Subcutaneous adipose tissue (tissue), 4 donors: ENCODE measurements around the gene PTGFR. TPM values are rescaled to one million over a fixed set of nuclear protein-coding genes. Genes with fewer than 3 reads are reported as not detected.

Experiments
- total RNA-seq, 4 donors: library from RNA; depleted of rRNA; stranded (reverse); fragments of >200 nt; gene quantifications; one replicate each; pipeline ENCODE4 v1.1.0, GENCODE V29; 2016
- TF ChIP-seq, protein P1 (sequence below): fragments of 450-650 bp; IDR thresholded peaks from one replicate; pipeline ENCODE4 v1.5.1; 2016; ENCODE audit warnings: low read depth, mild to moderate bottlenecking, control low read depth, antibody characterized with exemption, moderate library complexity

The PTGFR gene
- total RNA-seq, 4 donors from 2014 or later = 7.5 to 21.9 (median 15.1) TPM

DNA sequence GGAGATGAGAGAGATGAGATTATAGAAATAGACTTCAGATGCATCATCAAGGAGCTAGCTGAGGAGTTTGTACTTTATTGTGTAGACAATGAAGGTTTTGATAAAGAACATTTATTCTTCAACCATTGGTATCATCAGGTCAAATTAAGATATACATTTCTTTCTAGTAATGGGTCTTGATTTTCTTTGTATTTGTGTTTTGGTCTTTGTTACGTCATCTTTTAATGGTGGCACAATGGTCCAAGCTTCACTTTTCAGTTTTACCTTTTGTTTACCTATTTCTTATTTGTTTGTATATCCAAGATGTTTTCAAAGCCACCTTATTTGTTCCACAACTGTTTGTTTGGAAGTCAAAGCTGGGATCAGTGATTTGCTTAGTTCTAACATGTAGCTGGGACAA is 44.5 kb downstream of the PTGFR start:
- TF ChIP-seq, protein P1, sequence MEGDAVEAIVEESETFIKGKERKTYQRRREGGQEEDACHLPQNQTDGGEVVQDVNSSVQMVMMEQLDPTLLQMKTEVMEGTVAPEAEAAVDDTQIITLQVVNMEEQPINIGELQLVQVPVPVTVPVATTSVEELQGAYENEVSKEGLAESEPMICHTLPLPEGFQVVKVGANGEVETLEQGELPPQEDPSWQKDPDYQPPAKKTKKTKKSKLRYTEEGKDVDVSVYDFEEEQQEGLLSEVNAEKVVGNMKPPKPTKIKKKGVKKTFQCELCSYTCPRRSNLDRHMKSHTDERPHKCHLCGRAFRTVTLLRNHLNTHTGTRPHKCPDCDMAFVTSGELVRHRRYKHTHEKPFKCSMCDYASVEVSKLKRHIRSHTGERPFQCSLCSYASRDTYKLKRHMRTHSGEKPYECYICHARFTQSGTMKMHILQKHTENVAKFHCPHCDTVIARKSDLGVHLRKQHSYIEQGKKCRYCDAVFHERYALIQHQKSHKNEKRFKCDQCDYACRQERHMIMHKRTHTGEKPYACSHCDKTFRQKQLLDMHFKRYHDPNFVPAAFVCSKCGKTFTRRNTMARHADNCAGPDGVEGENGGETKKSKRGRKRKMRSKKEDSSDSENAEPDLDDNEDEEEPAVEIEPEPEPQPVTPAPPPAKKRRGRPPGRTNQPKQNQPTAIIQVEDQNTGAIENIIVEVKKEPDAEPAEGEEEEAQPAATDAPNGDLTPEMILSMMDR = no peak

DNA sequence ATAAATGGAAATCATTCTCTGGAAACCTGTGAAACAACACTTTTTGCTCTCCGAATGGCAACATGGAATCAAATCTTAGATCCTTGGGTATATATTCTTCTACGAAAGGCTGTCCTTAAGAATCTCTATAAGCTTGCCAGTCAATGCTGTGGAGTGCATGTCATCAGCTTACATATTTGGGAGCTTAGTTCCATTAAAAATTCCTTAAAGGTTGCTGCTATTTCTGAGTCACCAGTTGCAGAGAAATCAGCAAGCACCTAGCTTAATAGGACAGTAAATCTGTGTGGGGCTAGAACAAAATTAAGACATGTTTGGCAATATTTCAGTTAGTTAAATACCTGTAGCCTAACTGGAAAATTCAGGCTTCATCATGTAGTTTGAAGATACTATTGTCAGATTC is 45.7 kb downstream of the PTGFR start:
- TF ChIP-seq, protein P1 = no peak

DNA sequence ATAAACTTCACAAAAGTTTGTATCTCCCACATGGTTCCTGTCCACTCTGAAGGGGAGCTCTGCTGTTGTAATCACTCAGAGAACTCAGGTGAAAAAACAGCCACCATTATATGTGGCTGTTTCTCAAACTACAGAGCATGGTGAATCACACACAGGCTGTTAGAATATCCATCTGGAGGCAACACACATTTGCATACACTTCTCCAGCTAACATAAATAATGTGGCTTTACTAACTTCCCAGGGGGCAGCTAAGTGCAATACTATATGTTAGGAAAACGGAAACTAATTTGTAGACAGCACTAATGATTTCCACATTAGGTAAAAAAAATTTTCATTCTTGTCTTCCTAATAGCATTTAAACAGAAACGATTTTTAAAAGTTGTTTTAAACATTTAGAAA is 49.3 kb downstream of the PTGFR start:
- TF ChIP-seq, protein P1 = no peak

GRCh38 chr1:78541479-78541878 is 50.7 kb downstream of the PTGFR start:
- TF ChIP-seq, protein P1 = no peak

- TF ChIP-seq, protein P1 = no peak
These were observed 53.3 kb downstream of the PTGFR start for GRCh38 chr1:78543941-78544643.

GRCh38 chr1:78547081-78547480 is 56.3 kb downstream of the PTGFR start:
- TF ChIP-seq, protein P1 = no peak

- TF ChIP-seq, protein P1 = no peak
These were observed 58.6 kb downstream of the PTGFR start for GRCh38 chr1:78549331-78549730.
